ENCODE measurements around the gene SFT2D1.

SFT2D1 gene

GRCh38 chr6:166277018-166277417, 65.3 kb downstream of the SFT2D1 start:
- Mint-ChIP-seq H3K27me3 (ENCODE audit: low read depth) (peaks cover 45% of the 10 kb centered on the region), H3K36me3 (ENCODE audit: low read depth) (no peaks in the 10 kb centered on the region), H3K4me3 (no peak overlapping the region), H3K4me1 (no peaks in the 10 kb centered on the region), H3K9me3 (no peaks in the 10 kb centered on the region), H3K27ac (no peak overlapping the region)
- no peak for TF ChIP-seq CTCF (IDR thresholded peaks at IDR 0.05; ENCODE audit: unreplicated experiment in 3 of 3)

- peak; percentile 99 to 100 (median 99) for TF ChIP-seq CTCF (IDR thresholded peaks at IDR 0.05; ENCODE audit: unreplicated experiment in 3 of 3)
- H3K27me3 Mint-ChIP-seq (ENCODE audit: low read depth) = peaks cover 45% of the 10 kb centered on the region
- H3K27ac Mint-ChIP-seq = no peak overlapping the region
- H3K4me3 Mint-ChIP-seq = no peak overlapping the region
- no peaks in the 10 kb centered on the region for H3K9me3 Mint-ChIP-seq
- no peaks in the 10 kb centered on the region for H3K36me3 Mint-ChIP-seq (ENCODE audit: low read depth)
- H3K4me1 Mint-ChIP-seq = no peaks in the 10 kb centered on the region
These were observed 66.6 kb downstream of the SFT2D1 start for GRCh38 chr6:166275714-166276166.

DNA sequence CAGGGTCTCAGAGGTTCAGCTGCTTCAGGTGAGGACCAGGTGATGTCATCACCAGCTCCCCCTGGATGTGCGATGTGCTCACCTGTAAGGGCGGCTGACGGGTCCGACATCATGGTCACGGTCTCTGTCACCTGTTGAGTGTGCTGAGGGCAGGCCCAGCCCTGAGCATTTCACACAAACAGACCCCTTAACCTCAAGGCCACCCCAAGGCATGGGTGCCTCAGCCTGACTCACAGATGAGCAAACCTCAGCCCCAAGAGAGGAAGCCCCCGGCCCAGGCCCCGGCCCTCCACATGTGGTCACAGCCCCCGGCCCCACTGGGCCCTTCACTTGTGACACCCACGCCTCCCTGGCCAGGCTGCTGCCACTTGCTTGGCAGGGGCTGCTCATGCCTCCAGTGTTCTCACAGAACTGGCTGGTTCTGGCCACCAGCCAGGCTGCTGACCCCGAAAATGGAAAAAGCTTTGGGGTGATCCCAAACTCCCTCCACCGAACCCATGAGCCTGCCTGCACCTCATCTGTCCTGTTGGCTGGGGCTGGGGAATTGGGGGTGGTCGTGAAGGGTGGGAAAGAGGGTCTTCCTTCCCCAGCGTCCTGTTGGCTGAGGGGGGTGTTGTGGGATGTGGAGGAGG, 67.5 kb downstream of the SFT2D1 start:
- no peaks in the 10 kb centered on the region for H3K4me1 Mint-ChIP-seq
- H3K9me3 Mint-ChIP-seq = no peaks in the 10 kb centered on the region
- H3K36me3 Mint-ChIP-seq (ENCODE audit: low read depth) = no peaks in the 10 kb centered on the region
- TF ChIP-seq CTCF (IDR thresholded peaks at IDR 0.05; ENCODE audit: unreplicated experiment in 3 of 3) = no peak
- no peak overlapping the region for H3K4me3 Mint-ChIP-seq
- peaks cover 39% of the 10 kb centered on the region for H3K27me3 Mint-ChIP-seq (ENCODE audit: low read depth)
- no peak overlapping the region for H3K27ac Mint-ChIP-seq

DNA sequence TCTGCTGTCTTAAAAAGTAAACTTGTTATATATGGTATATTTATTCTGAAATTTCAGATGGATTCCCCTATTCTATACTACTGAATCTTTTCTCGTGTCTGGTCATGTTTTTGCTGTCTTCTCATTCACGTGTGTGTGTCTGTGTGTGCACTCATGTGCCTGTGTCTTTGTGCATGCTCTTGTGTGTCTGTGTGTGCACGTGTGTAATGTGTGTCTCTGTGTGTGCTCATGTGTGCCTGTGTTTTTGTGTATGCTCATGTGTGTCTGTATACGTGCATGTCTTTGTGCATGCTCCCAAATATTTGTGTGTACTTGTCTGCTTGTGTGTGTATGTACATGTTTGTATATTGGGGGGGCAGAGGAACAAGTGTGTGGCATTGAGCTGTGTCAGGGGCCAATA, 68.2 kb downstream of the SFT2D1 start:
- H3K27me3 Mint-ChIP-seq (ENCODE audit: low read depth) = peaks cover 42% of the 10 kb centered on the region
- TF ChIP-seq CTCF (IDR thresholded peaks at IDR 0.05; ENCODE audit: unreplicated experiment in 3 of 3) = no peak
- no peak overlapping the region for H3K4me3 Mint-ChIP-seq
- H3K36me3 Mint-ChIP-seq (ENCODE audit: low read depth) = no peaks in the 10 kb centered on the region
- no peak overlapping the region for H3K27ac Mint-ChIP-seq
- no peaks in the 10 kb centered on the region for H3K9me3 Mint-ChIP-seq
- H3K4me1 Mint-ChIP-seq = no peaks in the 10 kb centered on the region

GRCh38 chr6:166271376-166271765, 71.0 kb downstream of the SFT2D1 start:
- H3K4me1 Mint-ChIP-seq = no peaks in the 10 kb centered on the region
- H3K36me3 Mint-ChIP-seq (ENCODE audit: low read depth) = no peaks in the 10 kb centered on the region
- no peak for TF ChIP-seq CTCF (IDR thresholded peaks at IDR 0.05; ENCODE audit: unreplicated experiment in 3 of 3)
- H3K27ac Mint-ChIP-seq = no peak overlapping the region
- H3K4me3 Mint-ChIP-seq = no peak overlapping the region
- H3K27me3 Mint-ChIP-seq (ENCODE audit: low read depth) = peaks cover 51% of the 10 kb centered on the region
- no peaks in the 10 kb centered on the region for H3K9me3 Mint-ChIP-seq

- Mint-ChIP-seq H3K9me3 (no peaks in the 10 kb centered on the region), H3K4me3 (no peak overlapping the region), H3K27ac (no peak overlapping the region), H3K27me3 (ENCODE audit: low read depth) (peaks cover 46% of the 10 kb centered on the region), H3K4me1 (no peaks in the 10 kb centered on the region), H3K36me3 (ENCODE audit: low read depth) (no peaks in the 10 kb centered on the region)
- no peak for TF ChIP-seq CTCF (IDR thresholded peaks at IDR 0.05; ENCODE audit: unreplicated experiment in 3 of 3)
These were observed 71.5 kb downstream of the SFT2D1 start for GRCh38 chr6:166270706-166271375.
